GM23338 (cell line): ENCODE data around the gene AP1G2. TPM values are rescaled to one million over a fixed set of nuclear protein-coding genes. Genes with fewer than 3 reads are reported as not detected.

Experiments used
- ATAC-seq: fragments of 200-7000 bp; cut with Tn5 transposase; 3 replicates; pipeline ENCODE4 v1.9.1; 2020
- DNase-seq: peaks from one replicate; pipeline ENCODE4 v3.0.0-alpha.2; 2015; ENCODE audit warnings: low spot score
- H2AFZ ChIP-seq: fragments of 200-600 bp; sonication (generic); 2 replicates; pipeline ENCODE4 v1.8.0; 2016; ENCODE audit warnings: antibody characterized with exemption, mild to moderate bottlenecking, moderate library complexity
- H3F3A ChIP-seq: fragments of 200-600 bp; sonication (generic); replicated peaks from 2 replicates; pipeline ENCODE4 v1.8.0; 2017; ENCODE audit warnings: antibody characterized with exemption, mixed run types, low read depth
- H3K27ac ChIP-seq: fragments of 200-600 bp; sonication (generic); 2 replicates; pipeline ENCODE4 v1.6.1; 2016; ENCODE audit warnings: low read depth
- H3K27me3 ChIP-seq: fragments of 200-600 bp; sonication (generic); 2 replicates; pipeline ENCODE4 v1.8.0; 2016; ENCODE audit warnings: mild to moderate bottlenecking, mixed run types, moderate library complexity; ENCODE audit not compliant: insufficient read depth
- H3K36me3 ChIP-seq: fragments of 200-600 bp; sonication (generic); 2 replicates; pipeline ENCODE4 v1.8.0; 2016; ENCODE audit warnings: mild to moderate bottlenecking; ENCODE audit not compliant: insufficient read depth
- H3K4me1 ChIP-seq: fragments of 200-600 bp; sonication (generic); 2 replicates; pipeline ENCODE4 v1.8.0; 2016; ENCODE audit warnings: mild to moderate bottlenecking, moderate library complexity; ENCODE audit not compliant: insufficient read depth
- H3K4me2 ChIP-seq: fragments of 200-600 bp; sonication (generic); 2 replicates; pipeline ENCODE4 v1.7.1; 2017; ENCODE audit warnings: mixed run types
- H3K4me3 ChIP-seq: fragments of 200-600 bp; sonication (generic); 2 replicates; pipeline ENCODE4 v1.6.1; 2016; ENCODE audit warnings: mixed run types
- H3K79me2 ChIP-seq: fragments of 200-600 bp; sonication (generic); replicated peaks from 2 replicates; pipeline ENCODE4 v1.8.0; 2017; ENCODE audit warnings: mild to moderate bottlenecking; ENCODE audit not compliant: insufficient read depth
- H3K9me2 ChIP-seq: fragments of 200-600 bp; sonication (generic); 2 replicates; pipeline ENCODE4 v1.8.0; 2017; ENCODE audit not compliant: insufficient read depth
- H4K20me1 ChIP-seq: fragments of 200-600 bp; sonication (generic); replicated peaks from 2 replicates; pipeline ENCODE4 v1.8.0; 2017; ENCODE audit warnings: mild to moderate bottlenecking; ENCODE audit not compliant: insufficient read depth
- H3K27ac Mint-ChIP-seq: 2 replicates; pipeline ENCODE4 v1.8.0; 2020; ENCODE audit warnings: inconsistent platforms, mild to moderate bottlenecking, moderate library complexity, mixed read lengths
- H3K27me3 Mint-ChIP-seq: 3 replicates; pipeline ENCODE4 v1.8.0; 2022; ENCODE audit warnings: low read depth, mild to moderate bottlenecking, moderate library complexity, mixed read lengths, inconsistent platforms; ENCODE audit not compliant: insufficient read depth, poor library complexity
- H3K36me3 Mint-ChIP-seq: 3 replicates; pipeline ENCODE4 v1.8.0; 2021; ENCODE audit warnings: low read depth, mild to moderate bottlenecking, inconsistent platforms, moderate library complexity, mixed read lengths
- H3K4me1 Mint-ChIP-seq: 3 replicates; pipeline ENCODE4 v1.8.0; 2020; ENCODE audit warnings: mild to moderate bottlenecking, inconsistent platforms, mixed read lengths
- H3K4me3 Mint-ChIP-seq: 3 replicates; pipeline ENCODE4 v1.8.0; 2021; ENCODE audit warnings: moderate library complexity, mild to moderate bottlenecking, inconsistent platforms, mixed read lengths
- H3K9me3 Mint-ChIP-seq: 3 replicates; pipeline ENCODE4 v1.8.0; 2020; ENCODE audit warnings: moderate library complexity, mild to moderate bottlenecking, inconsistent platforms, mixed read lengths
- CREB1 ChIP-seq: fragments of 250-450 bp; sonication (Bioruptor Pico); IDR thresholded peaks from 2 replicates; pipeline ENCODE4 v1.5.0; 2020; ENCODE audit warnings: low read depth, mild to moderate bottlenecking, moderate library complexity
- CTCF ChIP-seq, 2 experiments: fragments of 200-600 bp in 1 of 2; sonication (generic) in 1 of 2; conservative IDR thresholded peaks; 2 replicates each; pipeline versions ENCODE4 v1.5.1 to v1.6.1; 2016 to 2017; ENCODE audit warnings: antibody characterized with exemption in 2 of 2, low read depth in 2 of 2, mild to moderate bottlenecking in 2 of 2, moderate library complexity in 1 of 2
- EZH2phosphoT487 ChIP-seq: fragments of 200-600 bp; sonication (generic); IDR thresholded peaks from one replicate; pipeline ENCODE4 v1.8.1; 2018; ENCODE audit warnings: antibody characterized with exemption; ENCODE audit not compliant: unreplicated experiment
- NANOG ChIP-seq: IDR thresholded peaks from 2 replicates; pipeline ENCODE4 v1.6.1; 2016; ENCODE audit warnings: antibody characterized with exemption, borderline replicate concordance
- POLR2AphosphoS5 ChIP-seq: IDR thresholded peaks from 2 replicates; pipeline ENCODE4 v1.6.1; 2016; ENCODE audit warnings: antibody characterized with exemption, low read depth
- REST ChIP-seq: IDR thresholded peaks from one replicate; pipeline ENCODE4 v1.6.1; 2018; ENCODE audit warnings: antibody characterized with exemption; ENCODE audit not compliant: unreplicated experiment
- ZNF114 ChIP-seq: fragments of 250-450 bp; sonication (Bioruptor Pico); IDR thresholded peaks from 2 replicates; pipeline ENCODE4 v1.5.0; 2020; ENCODE audit warnings: mild to moderate bottlenecking, moderate library complexity
- ZNF462 ChIP-seq: fragments of 250-450 bp; sonication (Bioruptor Pico); IDR thresholded peaks from 2 replicates; pipeline ENCODE4 v1.5.0; 2020; ENCODE audit warnings: mild to moderate bottlenecking, moderate library complexity
- polyA plus RNA-seq: library from polyadenylated mRNA; unstranded; fragments of >200 nt; fragmentation: Nextera tagmentation; extraction: Ambion mirVana; gene quantifications from 2 replicates; pipeline ENCODE4 v1.2.1, GENCODE V29; 2016
- total RNA-seq: library from RNA; depleted of rRNA; stranded (reverse); fragments of >200 nt; shearing (Covaris generic); gene quantifications from 2 replicates; pipeline ENCODE4 v1.2.3, GENCODE V29; 2014

Gene AP1G2
- total and polyA plus RNA-seq, 2 experiments from 2014 or later: 55.3 to 63.5 TPM

- Mint-ChIP-seq H3K4me3 (peak overlapping the region; percentile 96), H3K4me1 (peaks cover 49% of the 10 kb centered on the region), H3K27ac (peak overlapping the region; percentile 53; the same call in 1 of the 2 replicates), H3K9me3 (peaks cover 4% of the 10 kb centered on the region; the same call in 1 of the 3 replicates), H3K36me3 (peaks cover 31% of the 10 kb centered on the region), H3K27me3 (peaks cover 36% of the 10 kb centered on the region)
- TF ChIP-seq ZNF114 (CRISPR knock-in tag) (no peak), CTCF (conservative IDR thresholded peaks at IDR 0.05; ENCODE audit: low read depth in 2 of 2) (peak; percentile 64 to 69)
- H3K27ac ChIP-seq: peak overlapping the region; percentile 78; the same call in 1 of the 2 replicates
- ATAC-seq (peak; percentile 27), DNase-seq (peak; percentile 79)
- H3F3A ChIP-seq: peaks cover 15% of the 10 kb centered on the region
- H3K4me3 ChIP-seq: peak overlapping the region; percentile 43
- H3K4me2 ChIP-seq: peak overlapping the region; percentile 86
- H3K36me3 ChIP-seq: no peaks in the 10 kb centered on the region
- no peaks in the 10 kb centered on the region for H3K27me3 ChIP-seq
- H2AFZ ChIP-seq: no peak overlapping the region
- no peaks in the 10 kb centered on the region for H3K9me2 ChIP-seq
- H3K79me2 ChIP-seq: no peaks in the 10 kb centered on the region
- peaks cover 31% of the 10 kb centered on the region for H3K4me1 ChIP-seq
- H4K20me1 ChIP-seq: peaks cover 2% of the 10 kb centered on the region; the same call in 1 of the 2 replicates
Measured at GRCh38 chr14:23568600-23569331, 1.2 kb upstream of the AP1G2 start.

GRCh38 chr14:23568021-23568599 lies 519 bp upstream of the AP1G2 start:
- 0 out of 2 replicates have a peak overlapping the region, but pooled peaks have one; percentile 90 for H3K27ac Mint-ChIP-seq
- Histone ChIP-seq H3K79me2 (no peaks in the 10 kb centered on the region), H3K4me1 (peaks cover 31% of the 10 kb centered on the region), H3K4me2 (peak overlapping the region; percentile 86), H3K4me3 (peak overlapping the region; percentile 80), H3K27ac (peak overlapping the region; percentile 91), H3K9me2 (no peaks in the 10 kb centered on the region), H3F3A (peaks cover 15% of the 10 kb centered on the region), H4K20me1 (no peaks in the 10 kb centered on the region), H3K36me3 (no peaks in the 10 kb centered on the region), H3K27me3 (no peaks in the 10 kb centered on the region), H2AFZ (no peak overlapping the region)
- H3K9me3 Mint-ChIP-seq: peaks cover 4% of the 10 kb centered on the region; the same call in 1 of the 3 replicates
- peak overlapping the region; percentile 96 for H3K4me3 Mint-ChIP-seq
- DNase-seq (no peak), ATAC-seq (no peak)
- peaks cover 31% of the 10 kb centered on the region for H3K36me3 Mint-ChIP-seq
- peaks cover 44% of the 10 kb centered on the region for H3K4me1 Mint-ChIP-seq
- peaks cover 36% of the 10 kb centered on the region for H3K27me3 Mint-ChIP-seq
- TF ChIP-seq REST (no peak), CREB1 (no peak), POLR2AphosphoS5 (no peak), NANOG (no peak), EZH2phosphoT487 (no peak), ZNF114 (CRISPR knock-in tag) (no peak), ZNF462 (CRISPR knock-in tag) (no peak)
